Kidney (tissue), 14 donors: ENCODE results near the gene MRPL18. TPM values are rescaled to one million over a fixed set of nuclear protein-coding genes. Genes with fewer than 3 reads are reported as not detected.
A peak's percentile ranks its signal among the peaks of the same experiment; 100 is the strongest.

Experiments used
- DNase-seq, 5 donors: peaks; one replicate each; pipeline ENCODE4 v3.0.0-alpha.2; 2013 to 2020
- FAIRE-seq: peaks from 2 replicates; lab custom pipeline; 2012; peaks lifted over from hg19 to GRCh38; lab: Jason Lieb, UNC
- H3K27ac ChIP-seq, 2 donors: one replicate each; pipeline ENCODE4 v1.7.0; 2013; ENCODE audit warnings: low read depth in 2 of 2, low read length in 2 of 2, inconsistent platforms in 1 of 2
- H3K27me3 ChIP-seq: one replicate; pipeline ENCODE4 v1.7.1; 2013; ENCODE audit warnings: low read length, inconsistent platforms; ENCODE audit not compliant: control insufficient read depth, insufficient read depth
- H3K36me3 ChIP-seq, 3 donors: one replicate each; pipeline versions ENCODE4 v1.7.0 to v1.7.1; 2013; ENCODE audit warnings: low read length in 3 of 3, control low read depth in 1 of 3, inconsistent platforms in 1 of 3; ENCODE audit not compliant: insufficient read depth in 3 of 3, control insufficient read depth in 2 of 3
- H3K4me1 ChIP-seq, 3 donors: one replicate each; pipeline versions ENCODE4 v1.7.0 to v1.7.1; 2013; ENCODE audit warnings: low read length in 3 of 3, inconsistent platforms in 1 of 3, low read depth in 1 of 3; ENCODE audit not compliant: control insufficient read depth in 2 of 3, insufficient read depth in 2 of 3
- H3K4me3 ChIP-seq, 3 donors: one replicate each; pipeline versions ENCODE4 v1.7.0 to v1.8.1; 2013; ENCODE audit warnings: low read length in 3 of 3, control low read depth in 1 of 3, inconsistent platforms in 1 of 3
- H3K9ac ChIP-seq, 3 donors: one replicate each; pipeline versions ENCODE4 v1.7.0 to v1.7.1; 2013; ENCODE audit warnings: low read length in 3 of 3, control low read depth in 1 of 3, inconsistent platforms in 1 of 3
- H3K9me3 ChIP-seq, 3 donors: one replicate each; pipeline versions ENCODE4 v1.7.0 to v1.7.1; 2013; ENCODE audit warnings: low read length in 3 of 3, control low read depth in 1 of 3, inconsistent platforms in 1 of 3; ENCODE audit not compliant: control insufficient read depth in 2 of 3, insufficient read depth in 1 of 3
- intact Hi-C: fragments of 100-400 bp; cut with DNase I; formaldehyde crosslinking; loops from one replicate; pipeline ENCODE4 v1.11.1; 2022
- polyA plus RNA-seq: library from polyadenylated mRNA; stranded (reverse); fragments of 350-450 nt; fragmentation: Illumina TruSeq; extraction: RNeasy Lipid Tissue Mini Kit (QIAGEN cat#74804); gene quantifications from one replicate; pipeline ENCODE4 v1.2.3, GENCODE V29; 2014; ENCODE audit warnings: low read depth, low replicate concordance; ENCODE audit not compliant: insufficient read depth
- total RNA-seq: library from RNA; stranded (reverse); fragmentation: NEBNext Ultra II Directional; extraction: Animal tissue kit (Norgen Biotek cat#: 25700); gene quantifications from one replicate; pipeline ENCODE4 v1.2.1, GENCODE V29; 2021
- TF ChIP-seq, protein P1 (sequence below): IDR thresholded peaks from 3 replicates; pipeline ENCODE4 v1.5.1; 2012; ENCODE audit warnings: mild to moderate bottlenecking, moderate library complexity, borderline replicate concordance; ENCODE audit not compliant: insufficient read depth; ENCODE audit errors: extremely low read depth
- donor health status: control.
- donor health status: control.
- donor health status: control.
- donor health status: control.
- donor health status: control.
- donor health status: DM: yes; HTN: yes; CAD: no.
- donor health status: Normal renal cell carcinoma (clear cell type).

Gene MRPL18
- total and polyA plus RNA-seq, 2 donors from 2014 or later, result 56.7 to 87.2 TPM

DNA sequence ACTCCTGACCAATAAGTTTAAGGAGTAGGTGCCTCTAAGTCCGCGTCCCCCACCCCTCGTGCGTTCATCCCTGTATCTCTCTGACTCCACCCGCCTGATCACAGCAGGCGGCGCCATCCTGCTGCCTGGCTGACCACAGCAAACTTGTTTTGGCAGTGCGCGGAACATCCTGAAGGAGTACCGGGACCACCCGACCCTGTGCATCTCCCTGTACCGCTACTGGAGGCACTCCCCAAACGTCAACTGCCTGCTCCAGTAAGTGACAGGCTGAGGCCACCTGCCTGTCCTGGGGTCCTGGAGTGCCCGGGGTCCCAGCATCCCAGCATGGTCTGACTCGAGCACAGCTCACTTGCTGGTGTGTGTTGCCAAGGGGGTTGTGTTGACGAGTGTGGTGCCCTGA lies 28.8 kb downstream of the MRPL18 start:
- DNase-seq, result no peak
- no peaks in the 10 kb centered on the region for H3K36me3 ChIP-seq
- H3K27me3 ChIP-seq, result no peaks in the 10 kb centered on the region
- H3K4me1 ChIP-seq, result no peaks in the 10 kb centered on the region
- no peak overlapping the region for H3K4me3 ChIP-seq
- intact Hi-C loops, result no loop called here
- H3K9me3 ChIP-seq, result no peaks in the 10 kb centered on the region
- no peak overlapping the region for H3K9ac ChIP-seq
- FAIRE-seq, result no peak
- no peak overlapping the region for H3K27ac ChIP-seq
- TF ChIP-seq, protein P1, sequence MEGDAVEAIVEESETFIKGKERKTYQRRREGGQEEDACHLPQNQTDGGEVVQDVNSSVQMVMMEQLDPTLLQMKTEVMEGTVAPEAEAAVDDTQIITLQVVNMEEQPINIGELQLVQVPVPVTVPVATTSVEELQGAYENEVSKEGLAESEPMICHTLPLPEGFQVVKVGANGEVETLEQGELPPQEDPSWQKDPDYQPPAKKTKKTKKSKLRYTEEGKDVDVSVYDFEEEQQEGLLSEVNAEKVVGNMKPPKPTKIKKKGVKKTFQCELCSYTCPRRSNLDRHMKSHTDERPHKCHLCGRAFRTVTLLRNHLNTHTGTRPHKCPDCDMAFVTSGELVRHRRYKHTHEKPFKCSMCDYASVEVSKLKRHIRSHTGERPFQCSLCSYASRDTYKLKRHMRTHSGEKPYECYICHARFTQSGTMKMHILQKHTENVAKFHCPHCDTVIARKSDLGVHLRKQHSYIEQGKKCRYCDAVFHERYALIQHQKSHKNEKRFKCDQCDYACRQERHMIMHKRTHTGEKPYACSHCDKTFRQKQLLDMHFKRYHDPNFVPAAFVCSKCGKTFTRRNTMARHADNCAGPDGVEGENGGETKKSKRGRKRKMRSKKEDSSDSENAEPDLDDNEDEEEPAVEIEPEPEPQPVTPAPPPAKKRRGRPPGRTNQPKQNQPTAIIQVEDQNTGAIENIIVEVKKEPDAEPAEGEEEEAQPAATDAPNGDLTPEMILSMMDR, result no peak

DNA sequence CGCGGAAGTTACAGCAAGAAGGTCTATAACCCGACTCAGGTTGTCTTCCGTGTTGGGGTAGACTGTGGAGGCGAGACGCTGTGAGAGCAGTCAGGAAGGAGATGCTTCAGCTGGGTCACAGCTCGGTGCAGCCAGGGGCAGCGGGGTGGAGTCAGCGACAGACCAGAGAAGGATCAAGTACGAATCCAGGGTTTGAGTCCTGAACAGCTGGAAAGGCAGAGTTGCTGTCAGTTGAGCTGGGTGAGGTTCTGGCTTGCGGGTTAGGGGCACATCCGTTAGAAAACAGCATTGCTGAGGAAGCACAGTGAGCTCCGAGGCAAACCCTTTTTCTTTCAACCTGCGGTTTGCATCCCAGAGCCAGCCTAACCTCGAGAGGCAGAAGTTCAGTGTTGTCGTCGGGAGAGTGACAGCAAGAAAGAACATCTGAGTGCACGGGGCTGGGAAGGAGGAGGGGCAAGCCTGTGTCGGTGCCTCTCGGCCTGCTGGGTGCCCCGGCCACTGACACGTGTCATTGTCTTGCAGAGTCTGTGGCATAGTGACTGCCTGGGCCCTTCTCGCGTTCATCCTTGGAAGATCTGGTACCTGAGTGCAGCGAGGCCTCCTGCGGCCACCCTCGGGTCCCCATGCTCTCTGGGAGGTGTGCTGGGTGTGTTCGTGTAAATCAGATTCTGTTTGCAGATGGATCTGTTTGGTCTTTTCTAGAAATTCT lies 29.8 kb downstream of the MRPL18 start:
- TF ChIP-seq, protein P1, result no peak
- H3K36me3 ChIP-seq, result no peaks in the 10 kb centered on the region
- H3K4me3 ChIP-seq, result no peak overlapping the region
- FAIRE-seq (no peak), DNase-seq (peak in 1 of 5 donors; percentile 12)
- no peaks in the 10 kb centered on the region for H3K9me3 ChIP-seq
- H3K4me1 ChIP-seq, result no peaks in the 10 kb centered on the region
- no peak overlapping the region for H3K9ac ChIP-seq
- intact Hi-C loops, result no loop called here
- H3K27ac ChIP-seq, result no peak overlapping the region
- H3K27me3 ChIP-seq, result no peaks in the 10 kb centered on the region

DNA sequence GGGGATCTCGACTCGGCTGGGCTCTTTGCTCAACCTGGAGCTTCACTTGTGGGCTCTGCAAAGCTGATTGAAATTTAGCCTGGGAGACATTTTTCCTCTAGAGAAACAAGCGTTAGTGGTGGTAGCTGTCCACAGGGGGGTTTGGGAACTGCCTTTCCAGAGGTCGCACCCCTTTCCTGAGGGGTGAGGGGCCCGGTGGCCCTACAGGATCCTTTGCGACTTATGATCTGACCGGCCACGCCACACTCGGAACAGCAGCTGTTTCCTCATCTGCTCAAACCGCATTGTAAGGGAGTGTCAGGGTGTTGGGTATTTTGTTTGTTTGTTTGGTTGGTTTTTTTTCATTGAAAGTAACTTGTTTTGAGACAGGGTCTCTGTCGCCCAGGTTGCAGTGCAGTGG lies 30.9 kb downstream of the MRPL18 start:
- Histone ChIP-seq H3K27me3 (no peaks in the 10 kb centered on the region), H3K4me3 (no peak overlapping the region), H3K9me3 (no peaks in the 10 kb centered on the region), H3K4me1 (no peaks in the 10 kb centered on the region), H3K27ac (no peak overlapping the region), H3K9ac (no peak overlapping the region), H3K36me3 (no peaks in the 10 kb centered on the region)
- TF ChIP-seq, protein P1, result no peak
- no peak for DNase-seq
- FAIRE-seq, result no peak
- intact Hi-C loops, result no loop called here

DNA sequence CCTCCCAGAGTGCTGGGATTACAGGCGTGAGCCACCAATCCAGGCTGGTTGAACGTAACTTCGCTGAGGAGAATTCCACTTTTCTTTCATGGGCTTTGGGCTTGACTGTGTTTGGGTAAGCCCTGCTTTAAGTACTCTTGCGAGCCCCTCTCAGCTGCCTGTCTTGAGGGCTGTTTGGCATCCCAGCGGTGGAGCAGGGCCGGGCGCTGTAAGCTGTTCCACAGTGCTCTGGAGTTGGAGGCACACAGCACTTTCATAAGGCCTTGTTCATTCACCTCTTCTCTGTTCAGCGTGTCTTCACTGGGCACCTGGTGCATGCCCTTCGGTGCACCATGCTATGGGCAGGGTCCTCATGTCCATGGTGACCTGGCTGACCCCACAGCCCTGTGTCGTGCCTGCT lies 31.5 kb downstream of the MRPL18 start:
- H3K27me3 ChIP-seq, result no peaks in the 10 kb centered on the region
- H3K9ac ChIP-seq, result no peak overlapping the region
- TF ChIP-seq, protein P1, result no peak
- no peaks in the 10 kb centered on the region for H3K36me3 ChIP-seq
- no peaks in the 10 kb centered on the region for H3K4me1 ChIP-seq
- intact Hi-C loops, result no loop called here
- DNase-seq, result no peak
- no peak overlapping the region for H3K27ac ChIP-seq
- FAIRE-seq, result no peak
- no peaks in the 10 kb centered on the region for H3K9me3 ChIP-seq
- H3K4me3 ChIP-seq, result no peak overlapping the region
